Stimulated activated CD4-positive, alpha-beta T cell treated with anti-CD3 and anti-CD28 coated beads, Interleukin-15, amount 100 ng/mL, for 48 hours (primary cell): ENCODE results near the gene KRTAP21-2.
"Not testable (repeated sequence)": the region's sequence is repeated elsewhere in the genome, so short reads cannot be mapped to it uniquely, and the experiment has no call there.

Experiments used
- DNase-seq, 2 donors: peaks; one replicate each; pipeline ENCODE4 v3.0.0-alpha.2; 2020; ENCODE audit warnings: low read depth in 2 of 2

The KRTAP21-2 gene

GRCh38 chr21:30747159-30747558 is at the start of gene KRTAP21-2:
TSS of gene KRTAP21-2 (minus strand) at chr21:30747259. CDS start at chr21:30747202, 57 bp downstream.
- no peak for DNase-seq

DNA sequence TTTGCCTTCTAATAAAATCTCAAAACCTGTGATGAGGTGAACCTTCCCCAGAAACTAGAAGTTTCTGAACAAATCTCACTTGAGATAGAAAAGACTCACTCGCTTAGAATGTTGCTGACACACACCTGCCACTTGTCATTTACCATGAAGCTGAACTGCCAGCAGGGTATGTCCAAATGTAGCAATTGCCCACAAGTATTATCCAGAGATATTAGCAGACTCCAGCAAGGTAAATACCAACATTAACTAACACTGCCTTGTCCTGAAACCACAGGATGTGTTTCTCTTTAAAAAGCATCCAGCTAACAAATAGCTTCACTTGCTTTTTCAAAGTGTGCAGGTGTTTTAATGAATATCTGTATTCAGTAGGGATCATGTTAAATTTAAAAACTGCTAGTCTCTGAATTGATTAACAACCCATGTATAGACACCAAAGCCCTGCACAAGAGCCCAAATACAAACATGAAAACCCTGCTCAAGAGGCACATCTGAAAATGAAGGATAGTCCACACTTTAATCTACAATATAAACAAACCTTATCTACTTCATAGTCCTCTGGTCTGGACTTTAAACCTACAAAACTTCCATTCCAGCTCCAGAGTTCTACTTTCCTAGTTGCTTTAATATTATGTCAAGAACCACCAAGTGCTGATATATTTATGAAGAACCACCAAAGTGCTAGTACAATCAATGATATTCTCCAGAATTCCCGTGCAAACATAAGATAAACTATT is 46.7 kb upstream of the KRTAP21-2 start:
- DNase-seq = no peak

DNA sequence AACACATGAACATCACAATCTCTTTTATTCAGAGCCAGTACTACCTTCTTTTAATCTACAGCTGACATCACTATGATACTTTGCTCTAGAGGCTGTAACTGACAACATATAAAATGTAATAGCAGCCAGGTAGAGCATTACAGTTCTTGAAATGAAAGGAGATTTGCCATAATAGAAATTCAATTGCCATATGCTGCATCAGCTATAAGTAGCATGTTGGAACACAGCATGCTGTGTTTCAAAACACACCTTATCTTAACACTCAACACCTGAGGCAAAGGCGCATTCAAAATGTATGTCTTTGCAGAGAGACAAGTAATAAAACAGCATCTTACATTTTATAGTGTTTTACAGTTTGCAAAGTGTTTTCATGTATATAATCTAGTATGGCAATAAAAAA is 32.2 kb upstream of the KRTAP21-2 start:
- no peak for DNase-seq

- DNase-seq = no peak
These were observed 22.8 kb upstream of the KRTAP21-2 start for GRCh38 chr21:30769724-30770431.

DNA sequence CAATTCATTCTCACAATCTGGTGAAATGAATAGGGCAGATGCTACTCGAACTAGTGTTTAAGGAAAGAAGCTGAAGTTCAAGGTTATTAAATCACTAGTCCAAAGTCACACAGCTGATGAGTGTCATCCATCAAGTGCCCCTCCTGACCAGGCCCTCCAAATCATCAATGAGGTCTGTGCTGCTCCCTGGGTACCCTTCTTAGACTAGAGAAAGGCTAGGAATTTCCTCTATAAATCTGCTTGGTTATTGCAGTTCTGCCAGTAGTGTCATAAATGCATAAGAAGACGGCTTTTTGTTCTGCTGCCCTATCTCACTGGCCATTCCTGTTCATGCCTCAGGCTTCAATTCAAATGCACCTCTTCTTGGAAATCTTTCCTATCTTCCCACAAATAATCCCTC is 13.7 kb upstream of the KRTAP21-2 start:
- no peak for DNase-seq

DNA sequence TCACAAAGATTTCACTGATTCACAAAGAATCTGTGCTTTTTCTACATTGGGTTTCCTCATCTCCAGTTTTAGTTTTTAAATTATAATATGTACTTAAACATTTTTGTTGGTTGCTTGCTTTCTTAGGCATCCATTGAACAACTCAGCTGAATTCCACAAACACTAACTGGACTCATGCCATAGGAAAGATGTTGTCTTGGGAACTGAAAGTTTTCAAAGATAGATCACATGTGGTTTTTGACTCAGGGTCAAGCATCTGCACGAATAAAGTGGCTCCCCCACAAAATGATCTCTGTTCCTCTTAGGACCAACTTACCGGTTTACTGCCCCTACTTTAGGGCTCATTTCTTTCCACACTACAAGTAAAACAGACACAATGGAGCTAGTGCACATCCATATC is 11.2 kb upstream of the KRTAP21-2 start:
- DNase-seq = no peak

DNA sequence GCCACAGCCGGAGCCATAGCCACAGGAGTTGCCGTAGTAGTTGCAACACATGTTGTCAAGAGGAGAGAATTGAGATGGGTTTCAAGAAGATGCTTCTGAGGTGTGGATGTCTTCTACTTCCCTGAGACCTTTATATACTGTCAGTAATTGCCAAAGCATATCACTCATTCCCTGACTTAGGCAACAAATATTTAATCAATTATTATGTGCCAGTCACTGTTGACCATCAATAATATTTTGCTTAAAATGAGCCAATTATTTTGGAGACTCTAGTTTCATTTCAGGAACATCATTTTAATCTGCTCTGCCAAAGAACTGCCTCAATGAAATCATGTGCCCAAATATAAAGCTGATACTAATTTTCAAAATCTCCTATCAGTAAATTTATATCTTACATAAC is 8.3 kb upstream of the KRTAP21-2 start, which contains the start of gene KRTAP21-1:
TSS of gene KRTAP21-1 (minus strand) at position 101 of the 400 bp plus-strand sequence. CDS start at position 51, 50 bp downstream.
- not testable (repeated sequence) for DNase-seq

DNA sequence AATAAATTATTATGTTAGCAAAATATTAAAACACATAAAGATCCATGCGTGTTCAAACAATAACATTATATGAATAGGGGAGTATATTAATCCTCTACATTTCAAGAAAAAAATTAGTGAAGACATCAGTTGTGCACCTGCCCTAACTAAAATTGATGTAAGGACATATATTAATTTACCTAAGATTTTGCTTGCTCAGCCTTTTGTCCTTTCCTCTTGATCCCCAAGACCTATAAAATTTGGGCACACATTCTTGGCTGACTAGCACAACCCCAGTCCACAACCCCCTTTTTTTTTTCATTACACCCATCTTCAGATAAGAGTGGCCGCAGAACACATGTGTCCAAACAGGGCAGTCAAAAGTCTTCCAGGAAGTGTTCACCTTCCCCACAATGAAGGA is 6.6 kb downstream of the KRTAP21-2 start:
- DNase-seq = no peak

DNA sequence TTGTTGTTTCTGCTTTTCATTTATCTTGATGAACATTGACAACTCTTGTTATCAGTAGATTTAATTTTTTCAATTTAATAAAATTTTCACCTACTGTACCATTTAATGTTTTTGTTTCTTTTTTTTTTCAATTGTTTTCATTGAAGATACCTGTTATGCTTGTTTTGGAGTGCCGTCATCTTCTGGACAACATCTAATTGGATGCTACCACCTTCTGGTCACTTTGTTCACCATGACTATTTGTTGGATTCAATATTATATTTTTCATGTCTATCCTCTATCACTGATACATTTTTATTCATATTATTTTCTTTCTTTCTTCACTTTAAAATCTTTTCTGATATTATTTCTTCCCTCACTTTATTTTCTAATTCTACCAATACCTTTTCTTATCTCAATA is 14.0 kb downstream of the KRTAP21-2 start:
- DNase-seq = no peak

DNA sequence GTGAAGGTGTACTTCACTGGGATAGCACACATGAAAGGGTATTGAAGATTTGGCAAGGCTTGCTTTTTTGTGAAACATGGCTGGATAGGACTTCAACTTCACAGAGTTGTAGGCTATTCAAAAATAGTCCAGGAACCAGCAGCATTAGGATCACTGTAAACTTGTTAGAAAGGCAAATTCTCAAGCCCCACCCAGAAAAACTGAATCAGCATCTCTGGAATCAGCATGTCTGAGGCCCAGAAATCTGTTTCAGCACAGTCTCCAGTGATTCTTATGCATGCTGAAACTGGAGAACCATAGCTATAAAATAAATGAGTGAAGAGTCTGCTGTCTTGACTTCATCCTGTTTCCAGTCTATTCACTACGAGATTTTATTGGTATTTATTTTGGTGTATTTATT is 20.3 kb downstream of the KRTAP21-2 start:
- DNase-seq = no peak

- no peak for DNase-seq
These were observed 27.7 kb downstream of the KRTAP21-2 start for GRCh38 chr21:30719401-30719800.

GRCh38 chr21:30718239-30718909 is 28.7 kb downstream of the KRTAP21-2 start, which contains the start of gene KRTAP21-3:
TSS of gene KRTAP21-3 (minus strand) at chr21:30718777. CDS start at chr21:30718759, 18 bp downstream.
- DNase-seq = no peak

GRCh38 chr21:30717105-30717504 is 30.0 kb downstream of the KRTAP21-2 start:
- no peak for DNase-seq

- no peak for DNase-seq
These were observed 32.1 kb downstream of the KRTAP21-2 start for GRCh38 chr21:30714946-30715345.

- no peak for DNase-seq
These were observed 32.6 kb downstream of the KRTAP21-2 start for GRCh38 chr21:30714456-30714855.

DNA sequence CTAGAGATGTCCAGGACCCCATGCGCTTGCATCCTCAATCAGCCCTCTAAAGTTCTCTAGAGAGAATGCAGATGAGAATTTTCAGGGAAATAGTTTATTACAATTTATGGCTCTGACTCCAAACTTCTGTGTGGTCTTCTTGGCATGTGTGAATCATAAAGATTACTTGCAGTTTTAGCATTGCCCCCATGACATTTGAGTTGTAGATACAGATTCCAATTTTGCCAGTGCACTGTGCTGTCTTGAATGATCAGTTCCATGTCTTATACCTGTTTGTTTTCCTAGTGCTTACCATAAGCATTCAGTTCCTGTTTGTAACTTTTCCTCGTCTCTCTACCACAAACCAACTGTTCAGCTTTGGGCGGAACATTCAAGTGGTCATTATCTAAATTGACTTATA is 33.3 kb downstream of the KRTAP21-2 start:
- no peak for DNase-seq

- DNase-seq = peak in 1 of 2 donors; percentile 11
These were observed 36.6 kb downstream of the KRTAP21-2 start for GRCh38 chr21:30710499-30710898.

- no peak for DNase-seq
These were observed 39.6 kb downstream of the KRTAP21-2 start for GRCh38 chr21:30707409-30707808.
